HCT116 (cell line): ENCODE results near the gene TRDN. TPM values are rescaled to one million over a fixed set of nuclear protein-coding genes. Genes with fewer than 3 reads are reported as not detected.

Experiments used
- ATAC-seq: fragments of 200-7000 bp; cut with Tn5 transposase; 2 replicates; pipeline ENCODE4 v1.9.1; 2020; ENCODE audit warnings: mild to moderate bottlenecking, moderate library complexity
- BruUV-seq: library from RNA; stranded (reverse); fragments of 400-500 nt; replicated peaks from 2 replicates; lab custom pipeline; 2021; lab: Mats Ljungman, UMichigan
- CTCF ChIA-PET: fragments of 300-600 bp; sonication (Branson Sonifier 250); formaldehyde crosslinking; loops from one replicate; lab custom pipeline; 2021; ENCODE audit warnings: antibody characterized with exemption; lab: Charles Lee
- POLR2A ChIA-PET: fragments of 300-600, 350-600 bp; sonication (Branson Sonifier 250); formaldehyde crosslinking; loops from one replicate; lab custom pipeline; 2021; ENCODE audit warnings: antibody characterized with exemption; lab: Charles Lee
- RAD21 ChIA-PET, 2 experiments: fragments of 300-600 bp; sonication (Branson Sonifier 250); formaldehyde crosslinking; loops; one replicate each; lab custom pipeline; 2023; ENCODE audit warnings: low total read pairs in 2 of 2; ENCODE audit not compliant: uncharacterized antibody in 2 of 2, unreplicated experiment in 2 of 2, low non-redundant PET in 1 of 2; lab: Charles Lee
- DNase-seq: peaks from one replicate; pipeline ENCODE4 v3.0.0-alpha.2; 2010; ENCODE audit warnings: low read depth, low spot score
- H2AFZ ChIP-seq: fragments of 200-600 bp; shearing (Covaris generic), sonication (generic); 2 replicates; pipeline ENCODE4 v1.6.1; 2017; ENCODE audit warnings: low read depth, mixed run types, mixed read lengths, antibody characterized with exemption, low read length; ENCODE audit not compliant: poor library complexity, severe bottlenecking
- H3K27ac ChIP-seq: 2 replicates; pipeline ENCODE4 v1.5.1; 2012; ENCODE audit warnings: low read depth, low read length
- H3K27me3 ChIP-seq: fragments of 200-600 bp; sonication (generic); 2 replicates; pipeline ENCODE4 v1.6.1; 2016; ENCODE audit warnings: mixed run types, low read length, mixed read lengths; ENCODE audit not compliant: insufficient read depth
- H3K36me3 ChIP-seq, 2 experiments: fragments of 200-500 bp in 1 of 2; fragments of 200-600 bp in 1 of 2; sonication (Bioruptor generic) in 1 of 2; sonication (generic) in 1 of 2; 2 replicates each; pipeline versions ENCODE4 v1.5.1 to v1.6.1; 2014 to 2016; ENCODE audit warnings: low read length in 2 of 2, inconsistent platforms in 1 of 2, mixed read lengths in 1 of 2, mixed run types in 1 of 2; ENCODE audit not compliant: insufficient read depth in 2 of 2, control insufficient read depth in 1 of 2
- H3K4me1 ChIP-seq, 2 experiments: fragments of 200-600 bp in 1 of 2; sonication (generic) in 1 of 2; 2 replicates each; pipeline versions ENCODE4 v1.5.1 to v1.6.1; 2012 to 2017; ENCODE audit warnings: low read length in 2 of 2, inconsistent platforms in 1 of 2, mild to moderate bottlenecking in 1 of 2, mixed read lengths in 1 of 2, mixed run types in 1 of 2, moderate library complexity in 1 of 2; ENCODE audit not compliant: insufficient read depth in 2 of 2, control insufficient read depth in 1 of 2
- H3K4me2 ChIP-seq: fragments of 200-600 bp; sonication (generic); 2 replicates; pipeline ENCODE4 v1.6.1; 2017; ENCODE audit warnings: mixed run types, low read length, mixed read lengths
- H3K4me3 ChIP-seq, 2 experiments: fragments of 200-600 bp in 1 of 2; sonication (generic) in 1 of 2; replicated peaks in 1 of 2; 2 replicates each; pipeline ENCODE4 v1.5.1; 2011 to 2016; ENCODE audit warnings: low read length in 2 of 2, control low read depth in 1 of 2, low read depth in 1 of 2, mild to moderate bottlenecking in 1 of 2, mixed read lengths in 1 of 2, mixed run types in 1 of 2
- H3K79me2 ChIP-seq: fragments of 200-600 bp; sonication (generic); 2 replicates; pipeline ENCODE4 v1.6.1; 2017; ENCODE audit warnings: mild to moderate bottlenecking, mixed run types, low read length, moderate library complexity, mixed read lengths; ENCODE audit not compliant: insufficient read depth
- H3K9ac ChIP-seq: fragments of 200-600 bp; sonication (generic); 2 replicates; pipeline ENCODE4 v1.6.1; 2016; ENCODE audit warnings: low read length, mixed read lengths
- H3K9me2 ChIP-seq: fragments of 200-600 bp; sonication (generic), shearing (Covaris generic); 2 replicates; pipeline ENCODE4 v1.6.1; 2017; ENCODE audit warnings: mixed run types, mild to moderate bottlenecking, moderate library complexity; ENCODE audit not compliant: insufficient read depth
- H3K9me3 ChIP-seq, 2 experiments: fragments of 200-500 bp in 1 of 2; fragments of 200-600 bp in 1 of 2; sonication (Bioruptor generic) in 1 of 2; sonication (generic) in 1 of 2; 2 replicates each; pipeline ENCODE4 v1.6.1; 2014 to 2017; ENCODE audit warnings: low read length in 2 of 2, mixed read lengths in 2 of 2, inconsistent platforms in 1 of 2, low read depth in 1 of 2, mild to moderate bottlenecking in 1 of 2, mixed run types in 1 of 2, moderate library complexity in 1 of 2; ENCODE audit not compliant: control insufficient read depth in 1 of 2, insufficient read depth in 1 of 2
- H4K20me1 ChIP-seq: fragments of 200-600 bp; sonication (generic), shearing (Covaris generic); 2 replicates; pipeline ENCODE4 v1.6.1; 2017; ENCODE audit warnings: mixed run types, mild to moderate bottlenecking, moderate library complexity; ENCODE audit not compliant: insufficient read depth
- CBX3 ChIP-seq: IDR thresholded peaks from 2 replicates; pipeline ENCODE4 v1.6.1; 2012; ENCODE audit warnings: low read depth
- CEBPB ChIP-seq: IDR thresholded peaks from 2 replicates; pipeline ENCODE4 v1.6.1; 2012; ENCODE audit warnings: low read depth
- EGR1 ChIP-seq: IDR thresholded peaks from 2 replicates; pipeline ENCODE4 v1.6.1; 2012; ENCODE audit warnings: low read depth
- ELF1 ChIP-seq: IDR thresholded peaks from 2 replicates; pipeline ENCODE4 v1.6.1; 2012; ENCODE audit warnings: low read depth, borderline replicate concordance
- EZH2 ChIP-seq: fragments of 200-600 bp; sonication (generic); IDR thresholded peaks from 2 replicates; pipeline ENCODE4 v1.6.1; 2017; ENCODE audit warnings: antibody characterized with exemption, mixed run types
- EZH2phosphoT487 ChIP-seq: fragments of 200-600 bp; IDR thresholded peaks from 2 replicates; pipeline ENCODE4 v1.6.1; 2018; ENCODE audit warnings: antibody characterized with exemption, borderline replicate concordance
- MAX ChIP-seq: IDR thresholded peaks from 2 replicates; pipeline ENCODE4 v1.6.1; 2012
- POLR2A ChIP-seq: IDR thresholded peaks from 2 replicates; pipeline ENCODE4 v1.7.0; 2011; ENCODE audit warnings: borderline replicate concordance; ENCODE audit not compliant: insufficient read depth, insufficient read length; ENCODE audit errors: extremely low read depth
- SIN3A ChIP-seq: IDR thresholded peaks from 2 replicates; pipeline ENCODE4 v1.6.1; 2012; ENCODE audit warnings: low read depth
- SP1 ChIP-seq: IDR thresholded peaks from 2 replicates; pipeline ENCODE4 v1.6.1; 2012; ENCODE audit warnings: low read depth
- SRF ChIP-seq: IDR thresholded peaks from 2 replicates; pipeline ENCODE4 v1.6.1; 2012; ENCODE audit warnings: low read depth
- YY1 ChIP-seq: IDR thresholded peaks from 2 replicates; pipeline ENCODE4 v1.6.1; 2011; ENCODE audit warnings: low read length, low read depth, moderate library complexity, mild to moderate bottlenecking; ENCODE audit not compliant: insufficient replicate concordance; ENCODE audit errors: extremely low read depth
- ZBTB33 ChIP-seq: IDR thresholded peaks from 2 replicates; pipeline ENCODE4 v1.6.1; 2011; ENCODE audit warnings: mild to moderate bottlenecking, low read length, moderate library complexity; ENCODE audit not compliant: insufficient replicate concordance; ENCODE audit errors: extremely low read depth
- ZFX ChIP-seq: fragments of 450-650 bp; IDR thresholded peaks from 2 replicates; pipeline ENCODE4 v1.6.1; 2017
- ZNF274 ChIP-seq: fragments of 200-500 bp; sonication (Bioruptor generic); IDR thresholded peaks from 2 replicates; pipeline ENCODE4 v1.6.1; 2014; ENCODE audit warnings: mild to moderate bottlenecking, low read depth, low read length, inconsistent platforms
- intact Hi-C: fragments of 100-400 bp; cut with micrococcal nuclease; formaldehyde crosslinking; loops from 2 replicates; pipeline ENCODE4 v1.10.0; 2022
- total RNA-seq: library from RNA; stranded (reverse); gene quantifications from one replicate; pipeline ENCODE4 v1.2.1, GENCODE V29; 2021; ENCODE audit not compliant: unreplicated experiment
- TF ChIP-seq, protein P1 (sequence below): IDR thresholded peaks from 2 replicates; pipeline ENCODE4 v1.6.1; 2012
- TF ChIP-seq, protein P2 (sequence below), 3 experiments: fragments of 200-600 bp in 1 of 3; sonication (generic) in 1 of 3; IDR thresholded peaks in 2 of 3; conservative IDR thresholded peaks in 1 of 3; 2 replicates each; pipeline ENCODE4 v1.5.1; 2012 to 2017; ENCODE audit warnings: low read depth in 2 of 3, low read length in 2 of 3, antibody characterized with exemption in 1 of 3, borderline replicate concordance in 1 of 3, control low read depth in 1 of 3, mild to moderate bottlenecking in 1 of 3, mixed read lengths in 1 of 3, mixed run types in 1 of 3, moderate library complexity in 1 of 3; ENCODE audit not compliant: insufficient read depth in 1 of 3
- TF ChIP-seq, protein P3 (sequence below): IDR thresholded peaks from 2 replicates; pipeline ENCODE4 v1.6.1; 2012; ENCODE audit warnings: low read depth

TRDN gene
- total RNA-seq, 1 experiment from 2014 or later, result not detected

GRCh38 chr6:123598011-123598410 lies 38.7 kb downstream of the TRDN start:
- Histone ChIP-seq H3K27me3 (0 out of 2 replicates have a peak, but pooled peaks cover 4% of the 10 kb centered on the region), H3K4me2 (no peak overlapping the region), H3K9ac (no peak overlapping the region), H3K36me3 (no peaks in the 10 kb centered on the region), H3K9me2 (no peaks in the 10 kb centered on the region), H3K4me1 (no peaks in the 10 kb centered on the region), H3K27ac (no peak overlapping the region), H2AFZ (no peak overlapping the region), H3K79me2 (no peaks in the 10 kb centered on the region), H3K4me3 (no peak overlapping the region), H4K20me1 (no peaks in the 10 kb centered on the region), H3K9me3 (no peaks in the 10 kb centered on the region)
- intact Hi-C loops, result no loop called here
- no peak for TF ChIP-seq SP1
- TF ChIP-seq ZFX, result no peak
- TF ChIP-seq POLR2A, result no peak
- TF ChIP-seq, protein P1, sequence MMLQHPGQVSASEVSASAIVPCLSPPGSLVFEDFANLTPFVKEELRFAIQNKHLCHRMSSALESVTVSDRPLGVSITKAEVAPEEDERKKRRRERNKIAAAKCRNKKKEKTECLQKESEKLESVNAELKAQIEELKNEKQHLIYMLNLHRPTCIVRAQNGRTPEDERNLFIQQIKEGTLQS, result no peak
- no peak for TF ChIP-seq CEBPB
- no peak for TF ChIP-seq ZBTB33
- no peak for TF ChIP-seq ZNF274
- TF ChIP-seq EZH2, result no peak
- no peak for TF ChIP-seq MAX
- TF ChIP-seq SRF, result no peak
- TF ChIP-seq, protein P2, sequence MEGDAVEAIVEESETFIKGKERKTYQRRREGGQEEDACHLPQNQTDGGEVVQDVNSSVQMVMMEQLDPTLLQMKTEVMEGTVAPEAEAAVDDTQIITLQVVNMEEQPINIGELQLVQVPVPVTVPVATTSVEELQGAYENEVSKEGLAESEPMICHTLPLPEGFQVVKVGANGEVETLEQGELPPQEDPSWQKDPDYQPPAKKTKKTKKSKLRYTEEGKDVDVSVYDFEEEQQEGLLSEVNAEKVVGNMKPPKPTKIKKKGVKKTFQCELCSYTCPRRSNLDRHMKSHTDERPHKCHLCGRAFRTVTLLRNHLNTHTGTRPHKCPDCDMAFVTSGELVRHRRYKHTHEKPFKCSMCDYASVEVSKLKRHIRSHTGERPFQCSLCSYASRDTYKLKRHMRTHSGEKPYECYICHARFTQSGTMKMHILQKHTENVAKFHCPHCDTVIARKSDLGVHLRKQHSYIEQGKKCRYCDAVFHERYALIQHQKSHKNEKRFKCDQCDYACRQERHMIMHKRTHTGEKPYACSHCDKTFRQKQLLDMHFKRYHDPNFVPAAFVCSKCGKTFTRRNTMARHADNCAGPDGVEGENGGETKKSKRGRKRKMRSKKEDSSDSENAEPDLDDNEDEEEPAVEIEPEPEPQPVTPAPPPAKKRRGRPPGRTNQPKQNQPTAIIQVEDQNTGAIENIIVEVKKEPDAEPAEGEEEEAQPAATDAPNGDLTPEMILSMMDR (IDR thresholded peaks at IDR 0.05 in 2 of 3, conservative IDR thresholded peaks at IDR 0.05 in 1 of 3; ENCODE audit: borderline replicate concordance in 1 of 3, insufficient read depth in 1 of 3, low read depth in 2 of 3, low read length in 2 of 3), result no peak
- TF ChIP-seq YY1, result no peak
- TF ChIP-seq CBX3, result no peak
- TF ChIP-seq, protein P3, sequence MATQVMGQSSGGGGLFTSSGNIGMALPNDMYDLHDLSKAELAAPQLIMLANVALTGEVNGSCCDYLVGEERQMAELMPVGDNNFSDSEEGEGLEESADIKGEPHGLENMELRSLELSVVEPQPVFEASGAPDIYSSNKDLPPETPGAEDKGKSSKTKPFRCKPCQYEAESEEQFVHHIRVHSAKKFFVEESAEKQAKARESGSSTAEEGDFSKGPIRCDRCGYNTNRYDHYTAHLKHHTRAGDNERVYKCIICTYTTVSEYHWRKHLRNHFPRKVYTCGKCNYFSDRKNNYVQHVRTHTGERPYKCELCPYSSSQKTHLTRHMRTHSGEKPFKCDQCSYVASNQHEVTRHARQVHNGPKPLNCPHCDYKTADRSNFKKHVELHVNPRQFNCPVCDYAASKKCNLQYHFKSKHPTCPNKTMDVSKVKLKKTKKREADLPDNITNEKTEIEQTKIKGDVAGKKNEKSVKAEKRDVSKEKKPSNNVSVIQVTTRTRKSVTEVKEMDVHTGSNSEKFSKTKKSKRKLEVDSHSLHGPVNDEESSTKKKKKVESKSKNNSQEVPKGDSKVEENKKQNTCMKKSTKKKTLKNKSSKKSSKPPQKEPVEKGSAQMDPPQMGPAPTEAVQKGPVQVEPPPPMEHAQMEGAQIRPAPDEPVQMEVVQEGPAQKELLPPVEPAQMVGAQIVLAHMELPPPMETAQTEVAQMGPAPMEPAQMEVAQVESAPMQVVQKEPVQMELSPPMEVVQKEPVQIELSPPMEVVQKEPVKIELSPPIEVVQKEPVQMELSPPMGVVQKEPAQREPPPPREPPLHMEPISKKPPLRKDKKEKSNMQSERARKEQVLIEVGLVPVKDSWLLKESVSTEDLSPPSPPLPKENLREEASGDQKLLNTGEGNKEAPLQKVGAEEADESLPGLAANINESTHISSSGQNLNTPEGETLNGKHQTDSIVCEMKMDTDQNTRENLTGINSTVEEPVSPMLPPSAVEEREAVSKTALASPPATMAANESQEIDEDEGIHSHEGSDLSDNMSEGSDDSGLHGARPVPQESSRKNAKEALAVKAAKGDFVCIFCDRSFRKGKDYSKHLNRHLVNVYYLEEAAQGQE, result no peak
- no peak for TF ChIP-seq SIN3A
- TF ChIP-seq ELF1, result no peak
- no peak for TF ChIP-seq EGR1
- no peak for TF ChIP-seq EZH2phosphoT487
- ChIA-PET RAD21 (no interaction called here), POLR2A (no interaction called here), CTCF (no interaction called here)
- BruUV-seq, result no TSS peak
- DNase-seq (no peak), ATAC-seq (no peak)
